Heart right ventricle (tissue), 16 donors: ENCODE data around the gene PRSS56. TPM values are rescaled to one million over a fixed set of nuclear protein-coding genes. Genes with fewer than 3 reads are reported as not detected.

Source experiments
- ATAC-seq, 8 donors: fragments of 200-7000 bp; cut with Tn5 transposase; one replicate each; pipeline ENCODE4 v1.9.1; 2020; ENCODE audit warnings: mild to moderate bottlenecking in 8 of 8, moderate library complexity in 8 of 8, moderate number of reproducible peaks in 1 of 8
- DNase-seq, 2 donors: peaks; one replicate each; pipeline ENCODE4 v3.0.0-alpha.2; 2020
- H3K27ac ChIP-seq, 10 donors: fragments of 200-600 bp; sonication (generic) in 2 of 10; one replicate each; pipeline versions ENCODE4 v1.5.0 to v1.8.0; 2020 to 2022; ENCODE audit warnings: mild to moderate bottlenecking in 3 of 10
- H3K27me3 ChIP-seq, 7 donors: fragments of 200-600 bp; one replicate each; pipeline ENCODE4 v1.8.0; 2021 to 2022; ENCODE audit warnings: mild to moderate bottlenecking in 2 of 7
- H3K36me3 ChIP-seq, 9 donors: fragments of 200-600 bp; sonication (generic) in 1 of 9; one replicate each; pipeline versions ENCODE4 v1.5.0 to v1.8.0; 2020 to 2022; ENCODE audit warnings: mild to moderate bottlenecking in 2 of 9
- H3K4me1 ChIP-seq, 9 donors: fragments of 200-600 bp; sonication (generic) in 1 of 9; one replicate each; pipeline versions ENCODE4 v1.5.0 to v1.8.0; 2020 to 2022; ENCODE audit warnings: mild to moderate bottlenecking in 4 of 9
- H3K4me3 ChIP-seq, 10 donors: fragments of 200-600 bp; sonication (generic) in 2 of 10; one replicate each; pipeline versions ENCODE4 v1.5.0 to v1.8.0; 2020 to 2022; ENCODE audit warnings: mild to moderate bottlenecking in 7 of 10, moderate library complexity in 2 of 10
- H3K9me3 ChIP-seq, 11 donors: fragments of 200-600 bp in 10 of 11; sonication (generic) in 2 of 11; one replicate each; pipeline versions ENCODE4 v1.5.0 to v1.8.0; 2013 to 2022; ENCODE audit warnings: mild to moderate bottlenecking in 2 of 11, control low read depth in 1 of 11, moderate library complexity in 1 of 11
- WGBS, 2 donors: extraction: QIAGEN DNeasy Blood & Tissue Kit; methylation state at CpG; one replicate each; pipeline ENCODE4 v1.1.7; 2013; ENCODE audit warnings: inconsistent platforms in 1 of 2; 5-methylcytosine and 5-hydroxymethylcytosine counted together
- intact Hi-C, 10 donors: fragments of 100-400 bp; cut with DNase I; formaldehyde crosslinking; loops; one replicate each; pipeline versions ENCODE4 v1.11.1 to v1.14.2; 2022
- polyA plus RNA-seq, 2 donors: library from polyadenylated mRNA; stranded (reverse); fragments of 200-250 nt; gene quantifications; one replicate each; pipeline ENCODE4 v1.2.3, GENCODE V29; 2013
- total RNA-seq, 10 donors: library from RNA; stranded (reverse); fragmentation: NEBNext Ultra II Directional in 3 of 10; extraction: Animal tissue kit (Norgen Biotek cat#: 25700) in 3 of 10; gene quantifications; one replicate each; pipeline versions ENCODE4 v1.2.1 to v1.2.4, GENCODE V29; 2021 to 2023
- TF ChIP-seq, protein P1 (sequence below), 9 donors: fragments of 200-600 bp; sonication (generic) in 2 of 9; IDR thresholded peaks; one replicate each; pipeline versions ENCODE4 v1.5.0 to v1.8.0; 2021 to 2022; ENCODE audit warnings: antibody characterized with exemption in 9 of 9, mild to moderate bottlenecking in 5 of 9, moderate library complexity in 1 of 9
- donor health status: Arrhythmogenic right ventricular cardiomyopathy.
- donor health status: ischemic (EF 13 %, LVEDD 7.1; RV severe dilation, severe dysfunction).
- donor health status: healthy with polysubstance abuse.
- donor health status: DM: no; HTN: yes; CAD: no.
- donor health status: DM: no; HTN: no; CAD: no.
- donor health status: ischemic (EF 25% LVEDD 6.9; RV normal size, moderate dysfunction).
- donor health status: ischemic (EF 25% LVEDD 5.7; RV mildly dilated, moderate dysfunction).
- donor health status: healthy.
- donor health status: DM: yes; HTN: yes; CAD: no.
- donor health status: Ischemic cardiomyopathy.
- donor health status: ischemic (EF 35%, LVEDD 5.7; RV mildly dilated, moderate dysfunction).
- donor health status: nonischemic (EF 11% LVEDD 7.7; RV severe dilation, severe dysfunction).
- donor health status: DM: yes; HTN: yes; CAD: no.
- donor health status: PGD.
- donor health status: ischemic (EF 29% LVEDD 5.4; RV normal size, mild dysfunction).
- donor health status: nonischemic (EF 23%, LVEDD 6.1; RV moderate dilation, normal function).

PRSS56 gene
- total and polyA plus RNA-seq, 12 donors = 0.12 to 0.35 (median 0.19) TPM; not detected in 8

GRCh38 chr2:232537499-232537898 is 17.3 kb downstream of the PRSS56 start:
- peak in 7 of 8 donors; percentile 32 to 81 (median 54) for ATAC-seq
- Histone ChIP-seq H3K9me3 (peaks cover 0 to 9% (median 4%) of the 10 kb centered on the region in 11 donors), H3K4me3 (no peak overlapping the region), H3K27me3 (peaks cover 0 to 10% (median 0%) of the 10 kb centered on the region in 7 donors), H3K36me3 (no peaks in the 10 kb centered on the region), H3K4me1 (peaks cover 0 to 12% (median 0%) of the 10 kb centered on the region in 9 donors), H3K27ac (peak overlapping the region in 2 of 10 donors; percentile 1 to 15)
- intact Hi-C loops = no loop called here
- WGBS, 2 donors = 56 to 57% methylated on average over 4 of the region's 4 CpGs
- TF ChIP-seq, protein P1, sequence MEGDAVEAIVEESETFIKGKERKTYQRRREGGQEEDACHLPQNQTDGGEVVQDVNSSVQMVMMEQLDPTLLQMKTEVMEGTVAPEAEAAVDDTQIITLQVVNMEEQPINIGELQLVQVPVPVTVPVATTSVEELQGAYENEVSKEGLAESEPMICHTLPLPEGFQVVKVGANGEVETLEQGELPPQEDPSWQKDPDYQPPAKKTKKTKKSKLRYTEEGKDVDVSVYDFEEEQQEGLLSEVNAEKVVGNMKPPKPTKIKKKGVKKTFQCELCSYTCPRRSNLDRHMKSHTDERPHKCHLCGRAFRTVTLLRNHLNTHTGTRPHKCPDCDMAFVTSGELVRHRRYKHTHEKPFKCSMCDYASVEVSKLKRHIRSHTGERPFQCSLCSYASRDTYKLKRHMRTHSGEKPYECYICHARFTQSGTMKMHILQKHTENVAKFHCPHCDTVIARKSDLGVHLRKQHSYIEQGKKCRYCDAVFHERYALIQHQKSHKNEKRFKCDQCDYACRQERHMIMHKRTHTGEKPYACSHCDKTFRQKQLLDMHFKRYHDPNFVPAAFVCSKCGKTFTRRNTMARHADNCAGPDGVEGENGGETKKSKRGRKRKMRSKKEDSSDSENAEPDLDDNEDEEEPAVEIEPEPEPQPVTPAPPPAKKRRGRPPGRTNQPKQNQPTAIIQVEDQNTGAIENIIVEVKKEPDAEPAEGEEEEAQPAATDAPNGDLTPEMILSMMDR (IDR thresholded peaks at IDR 0.05) = no peak
- DNase-seq = peak; percentile 49 to 62

GRCh38 chr2:232538671-232539070 is 18.5 kb downstream of the PRSS56 start:
- H3K4me3 ChIP-seq = no peak overlapping the region
- peaks cover 0 to 9% (median 4%) of the 10 kb centered on the region in 11 donors for H3K9me3 ChIP-seq
- intact Hi-C loops = no loop called here
- TF ChIP-seq, protein P1 (IDR thresholded peaks at IDR 0.05) = no peak
- WGBS, 2 donors = 37 to 39% methylated on average over 4 of the region's 4 CpGs
- ATAC-seq (peak in 2 of 8 donors; percentile 13 to 15), DNase-seq (no peak)
- H3K36me3 ChIP-seq = no peaks in the 10 kb centered on the region
- H3K27ac ChIP-seq = no peak overlapping the region
- peaks cover 0 to 12% (median 0%) of the 10 kb centered on the region in 9 donors for H3K4me1 ChIP-seq
- H3K27me3 ChIP-seq = peaks cover 0 to 10% (median 0%) of the 10 kb centered on the region in 7 donors

DNA sequence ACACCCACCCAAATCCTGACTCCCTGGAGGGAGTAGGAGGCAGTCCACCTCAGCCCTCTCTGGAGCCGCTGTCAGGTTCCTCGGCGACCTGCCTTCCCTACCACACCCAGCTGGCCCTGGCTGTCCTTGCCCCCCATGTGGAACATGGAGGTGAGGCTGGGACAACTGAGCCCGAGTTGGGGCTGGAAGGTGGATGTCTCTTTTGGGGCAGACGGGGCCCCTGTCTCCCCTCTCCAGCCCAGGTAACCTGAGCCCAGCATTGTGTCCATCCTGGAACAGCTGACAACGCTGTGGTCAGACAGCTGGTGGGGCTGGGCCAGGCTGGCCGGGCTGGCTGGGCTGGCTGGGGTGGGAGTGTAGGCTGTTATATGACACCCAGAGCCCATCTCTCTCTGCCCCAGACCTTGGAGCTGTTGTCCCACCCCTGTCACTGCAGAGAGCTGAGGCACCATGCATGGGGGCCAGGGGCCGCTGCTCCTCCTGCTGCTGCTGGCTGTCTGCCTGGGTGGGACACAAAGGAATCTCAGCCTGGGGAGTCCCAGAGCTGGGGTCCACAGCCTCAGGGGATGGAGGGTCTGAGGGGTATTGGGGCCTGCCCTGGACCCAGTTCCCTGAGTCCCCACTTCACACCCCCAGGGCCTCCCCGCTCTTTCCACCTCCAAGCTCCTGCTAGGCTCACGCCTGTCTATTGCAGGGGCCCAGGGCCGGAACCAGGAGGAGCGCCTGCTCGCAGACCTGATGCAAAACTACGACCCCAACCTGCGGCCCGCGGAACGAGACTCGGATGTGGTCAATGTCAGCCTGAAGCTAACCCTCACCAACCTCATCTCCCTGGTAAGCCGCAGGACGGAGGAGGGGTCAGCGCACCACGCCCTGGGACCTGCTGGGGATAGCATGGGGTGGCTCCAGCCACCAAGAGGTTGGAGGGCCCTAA is 19.4 kb downstream of the PRSS56 start, which contains the start of gene CHRNG:
Gene CHRNG, plus strand, starts transcription at position 395 of the 934 bp plus-strand sequence. Its CDS starts 56 bp downstream, at position 451.
- WGBS, 2 donors = 65 to 71% methylated on average over 23 of the region's 23 CpGs
- H3K4me1 ChIP-seq = peaks cover 0 to 12% (median 0%) of the 10 kb centered on the region in 9 donors
- H3K27ac ChIP-seq = no peak within 1 kb of the TSS
- H3K4me3 ChIP-seq = no peak within 1 kb of the TSS
- TF ChIP-seq, protein P1 (IDR thresholded peaks at IDR 0.05) = no peak
- intact Hi-C loops = no loop called here
- peaks cover 0 to 10% (median 0%) of the 10 kb centered on the region in 7 donors for H3K27me3 ChIP-seq
- no peaks in the 10 kb centered on the region for H3K36me3 ChIP-seq
- H3K9me3 ChIP-seq = peaks cover 0 to 9% (median 4%) of the 10 kb centered on the region in 11 donors
- ATAC-seq (no peak), DNase-seq (no peak)

DNA sequence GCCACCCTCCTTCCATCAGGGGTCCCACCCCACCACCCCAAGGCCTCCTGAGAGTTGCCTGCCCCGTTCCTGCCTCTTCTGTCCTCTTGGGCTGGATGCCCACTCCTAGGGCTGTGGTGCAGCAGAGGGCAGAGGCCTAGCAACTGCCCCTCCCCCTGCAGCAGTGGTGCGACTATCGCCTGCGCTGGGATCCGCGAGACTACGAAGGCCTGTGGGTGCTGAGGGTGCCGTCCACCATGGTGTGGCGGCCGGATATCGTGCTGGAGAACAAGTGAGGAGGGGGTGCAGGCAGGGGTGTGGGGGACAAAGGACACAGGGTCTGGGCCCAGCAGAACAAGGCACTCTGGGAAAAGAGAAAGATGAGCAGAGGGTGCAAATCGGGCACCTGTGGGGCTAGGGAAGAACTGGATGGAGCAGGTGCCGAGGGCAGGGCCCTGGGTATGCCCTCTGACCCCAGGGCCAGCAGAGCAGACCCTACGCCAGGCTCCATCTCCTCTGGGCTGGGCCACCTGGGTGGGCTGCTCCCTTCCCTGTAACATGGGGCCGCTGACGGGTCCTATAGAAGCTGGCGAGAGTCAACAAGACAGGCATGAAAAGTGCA is 20.4 kb downstream of the PRSS56 start:
- Histone ChIP-seq H3K4me3 (no peak overlapping the region), H3K4me1 (peaks cover 0 to 12% (median 0%) of the 10 kb centered on the region in 9 donors), H3K27me3 (peaks cover 0 to 10% (median 0%) of the 10 kb centered on the region in 7 donors), H3K27ac (no peak overlapping the region), H3K9me3 (peaks cover 0 to 9% (median 4%) of the 10 kb centered on the region in 11 donors), H3K36me3 (no peaks in the 10 kb centered on the region)
- WGBS, 2 donors = 87 to 91% methylated on average over 17 of the region's 17 CpGs
- no peak for ATAC-seq
- intact Hi-C loops = no loop called here
- TF ChIP-seq, protein P1 (IDR thresholded peaks at IDR 0.05) = no peak
- no peak for DNase-seq
